NCI-H748 (cell line): ENCODE results near the gene RIPOR2.

Experiments
- DNase-seq: peaks from one replicate; lab custom pipeline; 2025; ENCODE audit not compliant: unreplicated experiment; lab: John Stamatoyannopoulos, UW

The RIPOR2 gene

GRCh38 chr6:24905483-24905882 lies 30.3 kb downstream of the RIPOR2 start:
- no peak for DNase-seq

GRCh38 chr6:24903681-24904080 lies 32.1 kb downstream of the RIPOR2 start:
- no peak for DNase-seq

- no peak for DNase-seq
These were observed 33.0 kb downstream of the RIPOR2 start for GRCh38 chr6:24902782-24903181.

GRCh38 chr6:24901698-24902328 lies 33.9 kb downstream of the RIPOR2 start:
- no peak for DNase-seq

- DNase-seq = no peak
These were observed 34.7 kb downstream of the RIPOR2 start for GRCh38 chr6:24900917-24901697.

- DNase-seq = no peak
These were observed 35.8 kb downstream of the RIPOR2 start for GRCh38 chr6:24899997-24900325.

GRCh38 chr6:24899136-24899996 lies 36.4 kb downstream of the RIPOR2 start:
- DNase-seq = no peak

GRCh38 chr6:24898676-24899075 lies 37.1 kb downstream of the RIPOR2 start:
- DNase-seq = no peak

- no peak for DNase-seq
These were observed 38.6 kb downstream of the RIPOR2 start for GRCh38 chr6:24897186-24897585.

GRCh38 chr6:24893342-24893850 lies 42.4 kb downstream of the RIPOR2 start:
- DNase-seq = no peak

- no peak for DNase-seq
These were observed 44.8 kb downstream of the RIPOR2 start for GRCh38 chr6:24891004-24891403.

GRCh38 chr6:24890471-24890870 lies 45.3 kb downstream of the RIPOR2 start:
- DNase-seq = no peak

GRCh38 chr6:24888715-24889370 lies 46.9 kb downstream of the RIPOR2 start:
- DNase-seq = no peak

GRCh38 chr6:24887545-24888140 lies 48.1 kb downstream of the RIPOR2 start:
- no peak for DNase-seq

GRCh38 chr6:24883618-24884017 lies 52.1 kb downstream of the RIPOR2 start:
- DNase-seq = no peak

GRCh38 chr6:24882835-24883555 lies 52.8 kb downstream of the RIPOR2 start:
- DNase-seq = no peak

GRCh38 chr6:24882295-24882694 lies 53.5 kb downstream of the RIPOR2 start:
- no peak for DNase-seq

- no peak for DNase-seq
These were observed 54.4 kb downstream of the RIPOR2 start for GRCh38 chr6:24881376-24881775.

GRCh38 chr6:24880451-24880850 lies 55.3 kb downstream of the RIPOR2 start:
- no peak for DNase-seq

GRCh38 chr6:24879351-24879750 lies 56.4 kb downstream of the RIPOR2 start:
- no peak for DNase-seq
